CD4-positive, CD25-positive, alpha-beta regulatory T cell (primary cell): ENCODE measurements around the gene FKBP15. TPM values are rescaled to one million over a fixed set of nuclear protein-coding genes. Genes with fewer than 3 reads are reported as not detected.

Experiments
- ATAC-seq, 2 donors: fragments of 150-1000 bp; cut with Tn5 transposase; one replicate each; pipeline ENCODE4 v1.10.0; 2021; ENCODE audit warnings: low read depth in 2 of 2, moderate number of reproducible peaks in 2 of 2, moderate library complexity in 1 of 2
- DNase-seq, 3 donors: peaks; one replicate each; pipeline versions ENCODE4 v3.0.0 to v3.0.0-alpha.2; 2012 to 2022; ENCODE audit warnings: mixed read lengths in 1 of 3
- H3K27ac ChIP-seq: one replicate; pipeline ENCODE4 v1.7.0; 2013; ENCODE audit warnings: mild to moderate bottlenecking, low read length; ENCODE audit not compliant: insufficient read depth, poor library complexity, severe bottlenecking
- H3K27me3 ChIP-seq: one replicate; pipeline ENCODE4 v1.7.0; 2013; ENCODE audit warnings: low read length; ENCODE audit not compliant: control insufficient read depth, insufficient read depth
- H3K36me3 ChIP-seq: one replicate; pipeline ENCODE4 v1.7.0; 2013; ENCODE audit warnings: mild to moderate bottlenecking, low read length, moderate library complexity; ENCODE audit not compliant: control insufficient read depth, insufficient read depth
- H3K4me1 ChIP-seq: 2 replicates; pipeline ENCODE4 v1.7.0; 2013; ENCODE audit warnings: mild to moderate bottlenecking, low read length; ENCODE audit not compliant: insufficient read depth, control insufficient read depth, poor library complexity, severe bottlenecking
- H3K4me3 ChIP-seq: one replicate; pipeline ENCODE4 v1.7.0; 2013; ENCODE audit warnings: low read depth, mild to moderate bottlenecking, low read length, moderate library complexity
- H3K9me3 ChIP-seq, 2 experiments: 1 replicate in 1 of 2; 2 replicates in 1 of 2; pipeline ENCODE4 v1.7.0; 2013; ENCODE audit warnings: low read length in 2 of 2, mild to moderate bottlenecking in 1 of 2, moderate library complexity in 1 of 2; ENCODE audit not compliant: control insufficient read depth in 2 of 2
- H3K27ac Mint-ChIP-seq, 3 donors: one replicate each; pipeline ENCODE4 v1.8.0; 2020 to 2022; ENCODE audit warnings: mild to moderate bottlenecking in 3 of 3, mixed read lengths in 3 of 3, moderate library complexity in 2 of 3
- H3K27me3 Mint-ChIP-seq: one replicate; pipeline ENCODE4 v1.8.0; 2022; ENCODE audit warnings: mild to moderate bottlenecking, mixed read lengths
- H3K36me3 Mint-ChIP-seq: one replicate; pipeline ENCODE4 v1.8.0; 2020; ENCODE audit warnings: mixed read lengths
- H3K4me1 Mint-ChIP-seq, 4 donors: one replicate each; pipeline ENCODE4 v1.8.0; 2020 to 2022; ENCODE audit warnings: mixed read lengths in 4 of 4, mild to moderate bottlenecking in 1 of 4
- H3K4me3 Mint-ChIP-seq, 4 donors: one replicate each; pipeline ENCODE4 v1.8.0; 2020 to 2022; ENCODE audit warnings: mild to moderate bottlenecking in 4 of 4, mixed read lengths in 4 of 4, moderate library complexity in 3 of 4
- H3K9me3 Mint-ChIP-seq, 7 donors: one replicate each; pipeline ENCODE4 v1.8.0; 2020 to 2022; ENCODE audit warnings: mixed read lengths in 7 of 7, mild to moderate bottlenecking in 3 of 7, moderate library complexity in 2 of 7
- polyA plus RNA-seq, 4 donors: library from polyadenylated mRNA; unstranded; fragments of 300-500 nt; fragmentation: Illumina TruSeq; gene quantifications; one replicate each; pipeline ENCODE4 v1.2.3, GENCODE V29; 2021
- total RNA-seq: library from RNA; stranded (reverse); gene quantifications from one replicate; pipeline ENCODE4 v1.2.3, GENCODE V29; 2022

Gene FKBP15
- total and polyA plus RNA-seq, 5 donors from 2014 or later = 7.1 to 24.9 (median 9.2) TPM

DNA sequence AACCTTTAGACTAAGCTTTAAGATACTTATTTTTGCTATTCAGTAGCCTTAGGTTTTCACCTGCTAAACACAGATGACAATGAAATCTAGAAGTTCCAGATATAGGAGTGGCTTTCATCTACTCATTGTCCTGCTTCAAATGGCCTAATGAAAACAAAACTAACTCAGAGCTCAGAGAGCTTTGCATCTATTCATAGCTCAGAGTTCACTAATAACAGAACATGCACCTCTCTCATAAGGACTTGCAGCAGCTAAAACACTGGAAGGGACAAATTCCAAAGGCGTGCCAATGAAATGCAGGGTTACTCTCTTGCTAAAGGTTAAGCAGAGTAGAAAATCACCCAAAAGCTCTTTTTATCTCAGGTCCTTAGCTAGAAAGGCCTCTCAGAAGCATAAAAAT lies 41.2 kb downstream of the FKBP15 start:
- no peaks in the 10 kb centered on the region for H3K9me3 Mint-ChIP-seq
- Histone ChIP-seq H3K4me3 (no peak overlapping the region), H3K9me3 (no peaks in the 10 kb centered on the region), H3K27me3 (no peaks in the 10 kb centered on the region), H3K4me1 (no peaks in the 10 kb centered on the region), H3K27ac (no peak overlapping the region), H3K36me3 (peaks cover 94% of the 10 kb centered on the region)
- DNase-seq = no peak
- no peak overlapping the region for H3K4me3 Mint-ChIP-seq
- H3K27ac Mint-ChIP-seq = peak overlapping the region in 1 of 3 donors; percentile 53
- no peak for ATAC-seq
- no peaks in the 10 kb centered on the region for H3K27me3 Mint-ChIP-seq
- H3K4me1 Mint-ChIP-seq = peaks cover 0 to 3% (median 0%) of the 10 kb centered on the region in 4 donors
- H3K36me3 Mint-ChIP-seq = peaks cover 74% of the 10 kb centered on the region

DNA sequence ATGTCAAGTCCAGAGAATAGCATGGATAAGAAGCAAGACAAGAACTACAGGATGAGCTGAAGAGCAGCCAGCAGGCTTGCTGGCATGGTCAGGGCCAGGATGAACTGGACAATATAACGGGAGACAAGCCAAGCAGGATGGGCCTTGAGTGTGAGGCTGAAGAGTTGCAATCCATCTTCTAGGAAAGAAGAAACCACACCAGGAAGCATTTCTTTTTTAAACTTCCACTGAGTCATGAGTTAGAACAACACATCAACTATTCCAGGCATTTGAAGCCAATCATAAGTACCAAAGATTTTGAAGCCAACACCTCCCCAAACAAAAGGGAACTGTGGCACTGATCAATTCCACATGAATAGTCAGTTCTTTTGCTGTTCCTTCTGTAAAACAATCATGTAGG lies 43.0 kb downstream of the FKBP15 start:
- no peak for ATAC-seq
- no peaks in the 10 kb centered on the region for H3K4me1 ChIP-seq
- H3K36me3 Mint-ChIP-seq = peaks cover 67% of the 10 kb centered on the region
- peaks cover 92% of the 10 kb centered on the region for H3K36me3 ChIP-seq
- H3K4me3 ChIP-seq = no peak overlapping the region
- peaks cover 0 to 3% (median 0%) of the 10 kb centered on the region in 4 donors for H3K4me1 Mint-ChIP-seq
- no peak overlapping the region for H3K27ac ChIP-seq
- H3K4me3 Mint-ChIP-seq = no peak overlapping the region
- H3K27me3 Mint-ChIP-seq = no peaks in the 10 kb centered on the region
- H3K9me3 Mint-ChIP-seq = no peaks in the 10 kb centered on the region
- H3K27me3 ChIP-seq = no peaks in the 10 kb centered on the region
- no peak overlapping the region for H3K27ac Mint-ChIP-seq
- no peak for DNase-seq
- H3K9me3 ChIP-seq = no peaks in the 10 kb centered on the region

DNA sequence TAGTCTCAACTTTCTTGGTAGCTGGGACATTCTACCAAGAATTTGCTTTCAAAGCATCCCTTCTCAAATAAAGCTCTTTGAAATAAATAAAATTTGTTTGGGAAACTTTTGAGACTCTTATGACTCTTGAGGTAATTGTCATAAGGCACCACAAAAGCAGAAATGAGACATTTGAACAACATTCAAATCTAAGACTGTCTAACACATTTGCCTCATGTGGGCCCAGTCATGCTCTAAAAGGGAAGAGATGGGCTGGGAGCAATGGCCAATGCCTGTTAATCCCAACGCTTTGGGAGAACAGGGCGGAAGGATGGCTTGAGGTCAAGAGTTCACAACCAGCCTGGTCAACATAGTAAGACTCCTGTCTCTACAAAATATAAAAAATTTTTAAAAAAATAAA lies 43.8 kb downstream of the FKBP15 start:
- no peak for DNase-seq
- Histone ChIP-seq H3K27me3 (no peaks in the 10 kb centered on the region), H3K27ac (no peak overlapping the region), H3K4me1 (no peaks in the 10 kb centered on the region), H3K9me3 (no peaks in the 10 kb centered on the region), H3K36me3 (peaks cover 92% of the 10 kb centered on the region), H3K4me3 (no peak overlapping the region)
- peaks cover 67% of the 10 kb centered on the region for H3K36me3 Mint-ChIP-seq
- peaks cover 0 to 8% (median 2%) of the 10 kb centered on the region in 7 donors for H3K9me3 Mint-ChIP-seq
- H3K4me3 Mint-ChIP-seq = no peak overlapping the region
- no peak overlapping the region for H3K27ac Mint-ChIP-seq
- H3K27me3 Mint-ChIP-seq = no peaks in the 10 kb centered on the region
- peaks cover 0 to 3% (median 0%) of the 10 kb centered on the region in 4 donors for H3K4me1 Mint-ChIP-seq
- no peak for ATAC-seq

DNA sequence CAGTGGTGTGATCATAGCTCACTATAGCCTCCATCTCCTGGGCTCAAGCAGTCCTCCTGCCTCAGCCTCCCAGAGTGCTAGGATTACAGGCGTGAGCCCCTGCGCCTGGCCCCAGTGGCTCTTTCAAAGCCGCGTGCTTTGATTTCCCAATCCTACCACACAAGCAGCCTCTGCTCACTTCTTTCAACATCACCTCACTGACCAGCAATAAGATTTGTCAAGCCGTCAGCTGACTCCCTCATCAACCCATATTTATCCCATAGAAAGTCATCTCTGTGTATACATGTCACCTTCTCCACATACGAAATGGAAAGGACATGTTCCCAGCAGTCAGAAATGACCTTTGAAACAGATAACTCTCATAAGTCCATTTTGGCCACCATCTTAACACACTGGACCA lies 44.3 kb downstream of the FKBP15 start:
- Mint-ChIP-seq H3K4me1 (peaks cover 0 to under 1% (median 0%) of the 10 kb centered on the region in 4 donors), H3K27me3 (no peaks in the 10 kb centered on the region), H3K4me3 (no peak overlapping the region), H3K27ac (no peak overlapping the region), H3K9me3 (peaks cover 0 to 9% (median 2%) of the 10 kb centered on the region in 7 donors), H3K36me3 (peaks cover 64% of the 10 kb centered on the region)
- no peaks in the 10 kb centered on the region for H3K4me1 ChIP-seq
- ATAC-seq = no peak
- H3K27ac ChIP-seq = no peak overlapping the region
- peaks cover 88% of the 10 kb centered on the region for H3K36me3 ChIP-seq
- H3K27me3 ChIP-seq = no peaks in the 10 kb centered on the region
- H3K4me3 ChIP-seq = no peak overlapping the region
- no peak for DNase-seq
- H3K9me3 ChIP-seq = no peaks in the 10 kb centered on the region

DNA sequence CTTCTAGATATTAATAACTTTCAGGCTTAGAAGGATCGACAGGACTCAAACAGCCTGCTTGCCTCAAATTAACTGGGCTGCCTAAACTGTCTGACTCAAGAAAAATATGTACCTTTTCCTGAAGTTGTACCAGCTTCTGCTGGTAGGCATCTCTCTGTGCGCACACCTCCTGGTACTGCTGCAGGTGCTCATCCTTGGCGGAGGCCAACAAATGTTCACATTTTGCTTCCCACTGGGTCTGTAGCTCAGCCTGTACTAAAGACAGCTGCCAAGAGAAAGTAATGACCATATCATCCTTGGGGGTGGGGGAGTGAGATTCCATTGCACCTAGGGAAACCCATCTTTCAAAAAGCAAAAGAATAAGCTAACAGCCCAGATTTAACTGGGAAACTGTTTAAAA lies 47.7 kb downstream of the FKBP15 start:
- H3K27ac Mint-ChIP-seq = no peak overlapping the region
- H3K4me1 Mint-ChIP-seq = no peaks in the 10 kb centered on the region

DNA sequence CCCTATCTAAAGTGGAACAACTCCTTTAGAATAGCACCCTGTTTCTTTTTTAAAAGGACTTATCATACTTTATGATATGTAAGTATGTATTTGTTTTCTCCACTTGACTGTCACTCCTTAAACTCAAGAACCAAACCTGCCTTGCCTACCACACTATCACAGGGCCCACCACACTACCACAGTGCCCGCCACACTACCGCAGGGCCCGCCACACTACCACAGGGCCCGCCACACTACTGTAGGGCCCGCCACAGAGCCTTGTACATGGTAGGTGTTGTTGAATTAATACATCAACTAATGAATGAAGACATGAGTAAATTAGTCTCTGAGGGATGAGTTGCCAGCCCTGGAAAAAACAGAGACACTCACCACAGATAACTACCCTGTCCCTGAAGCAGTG lies 52.3 kb downstream of the FKBP15 start:
- H3K4me3 ChIP-seq = no peak overlapping the region
- Mint-ChIP-seq H3K27me3 (no peaks in the 10 kb centered on the region), H3K9me3 (peaks cover 0 to 9% (median 2%) of the 10 kb centered on the region in 7 donors), H3K27ac (peak overlapping the region in 2 of 3 donors; percentile 44 to 55), H3K36me3 (peaks cover 59% of the 10 kb centered on the region), H3K4me3 (no peak overlapping the region), H3K4me1 (peaks cover 0 to 2% (median 0%) of the 10 kb centered on the region in 4 donors)
- DNase-seq = no peak
- H3K36me3 ChIP-seq = peaks cover 90% of the 10 kb centered on the region
- no peaks in the 10 kb centered on the region for H3K4me1 ChIP-seq
- no peaks in the 10 kb centered on the region for H3K27me3 ChIP-seq
- H3K9me3 ChIP-seq = no peaks in the 10 kb centered on the region
- ATAC-seq = no peak
- no peak overlapping the region for H3K27ac ChIP-seq

More for the DNA sequence above, 47.7 kb downstream of the FKBP15 start:
- H3K36me3 ChIP-seq = peaks cover 87% of the 10 kb centered on the region
- H3K4me1 ChIP-seq = no peaks in the 10 kb centered on the region
- H3K9me3 ChIP-seq = no peaks in the 10 kb centered on the region
- Mint-ChIP-seq H3K36me3 (peaks cover 62% of the 10 kb centered on the region), H3K27me3 (no peaks in the 10 kb centered on the region), H3K9me3 (peaks cover 0 to 9% (median 2%) of the 10 kb centered on the region in 7 donors), H3K4me3 (no peak overlapping the region)
- ATAC-seq (no peak), DNase-seq (no peak)
- H3K27me3 ChIP-seq = no peaks in the 10 kb centered on the region
- H3K4me3 ChIP-seq = no peak overlapping the region
- H3K27ac ChIP-seq = no peak overlapping the region

DNA sequence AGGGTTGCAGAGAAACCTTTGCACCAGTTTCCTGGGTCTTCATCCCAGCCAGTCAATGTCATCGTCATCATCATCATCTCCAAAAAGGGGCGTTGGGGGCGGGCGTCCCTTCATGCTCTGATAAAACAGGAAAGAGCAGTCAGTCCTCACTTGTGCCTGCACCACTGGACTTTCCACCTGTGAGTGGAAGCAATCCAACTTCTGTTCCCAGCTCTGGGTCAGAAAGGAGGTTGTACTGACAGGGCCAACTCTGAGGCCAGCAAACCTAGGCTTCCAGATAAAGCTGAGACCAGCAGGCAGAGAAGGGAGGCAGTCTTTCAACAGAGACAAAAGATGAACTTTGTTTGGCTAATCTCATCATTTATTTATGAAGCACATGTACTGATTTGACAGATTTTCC lies 55.0 kb downstream of the FKBP15 start:
- H3K36me3 Mint-ChIP-seq = peaks cover 57% of the 10 kb centered on the region

DNA sequence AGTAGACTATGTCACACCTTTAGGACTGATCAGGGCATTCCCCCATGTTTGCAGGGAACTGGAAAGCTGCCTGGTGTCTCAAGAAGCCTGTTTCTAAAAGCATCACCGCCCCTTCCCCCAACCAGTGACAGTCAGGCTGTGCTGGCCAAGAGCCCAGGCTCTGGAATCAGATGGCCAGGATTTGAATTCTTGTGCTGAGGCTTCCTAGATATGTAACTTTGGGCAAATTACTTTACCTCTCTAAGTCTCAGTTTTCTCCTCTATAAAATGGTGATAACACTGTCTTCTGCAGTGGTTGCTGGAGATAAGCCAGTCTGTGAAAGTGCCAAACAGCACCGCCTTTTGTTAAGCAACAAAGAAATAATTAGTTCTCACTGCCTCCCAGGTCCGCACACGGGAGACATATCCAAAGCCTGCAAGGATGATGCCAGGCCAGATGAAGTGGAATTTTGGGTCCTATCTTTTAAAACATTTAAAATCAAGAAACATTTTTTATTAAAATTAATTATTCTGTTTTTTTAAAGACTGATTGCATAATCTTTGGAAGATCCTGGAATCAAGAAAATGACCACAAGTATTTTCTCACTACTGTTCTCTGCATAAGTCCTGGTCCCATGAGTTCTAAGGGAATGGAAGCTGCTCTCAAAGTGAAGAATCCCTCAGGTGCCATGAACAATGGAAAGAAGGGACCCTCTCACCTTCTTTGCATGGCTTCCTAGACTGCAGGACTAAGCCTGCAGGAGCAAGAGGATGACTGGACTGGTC lies 56.4 kb downstream of the FKBP15 start:
- Mint-ChIP-seq H3K27ac (no peak overlapping the region), H3K36me3 (peaks cover 57% of the 10 kb centered on the region), H3K4me1 (peaks cover 0 to 5% (median 0%) of the 10 kb centered on the region in 4 donors), H3K27me3 (no peaks in the 10 kb centered on the region), H3K9me3 (no peaks in the 10 kb centered on the region), H3K4me3 (no peak overlapping the region)
- no peak for DNase-seq
- H3K27me3 ChIP-seq = no peaks in the 10 kb centered on the region
- H3K27ac ChIP-seq = no peak overlapping the region
- no peaks in the 10 kb centered on the region for H3K4me1 ChIP-seq
- H3K9me3 ChIP-seq = no peaks in the 10 kb centered on the region
- no peak for ATAC-seq
- no peak overlapping the region for H3K4me3 ChIP-seq
- peaks cover 84% of the 10 kb centered on the region for H3K36me3 ChIP-seq

More for the DNA sequence above, 55.0 kb downstream of the FKBP15 start:
- Mint-ChIP-seq H3K9me3 (no peaks in the 10 kb centered on the region), H3K27me3 (no peaks in the 10 kb centered on the region), H3K27ac (no peak overlapping the region), H3K4me3 (no peak overlapping the region), H3K4me1 (peaks cover 0 to 3% (median 0%) of the 10 kb centered on the region in 4 donors)
- Histone ChIP-seq H3K27ac (no peak overlapping the region), H3K9me3 (no peaks in the 10 kb centered on the region), H3K36me3 (peaks cover 96% of the 10 kb centered on the region), H3K4me3 (no peak overlapping the region), H3K4me1 (no peaks in the 10 kb centered on the region), H3K27me3 (no peaks in the 10 kb centered on the region)
- no peak for DNase-seq
- ATAC-seq = no peak
